Thoracic aorta (tissue), 2 donors: ENCODE results near the gene GPR153. TPM values are rescaled to one million over a fixed set of nuclear protein-coding genes. Genes with fewer than 3 reads are reported as not detected.
A peak's percentile ranks its signal among the peaks of the same experiment; 100 is the strongest.

Experiments used
- ATAC-seq: fragments of 150-250 bp; one replicate; pipeline ENCODE4 v1.8.0; 2017; ENCODE audit warnings: low read depth; ENCODE audit not compliant: insufficient number of reproducible peaks, low FRiP score
- DNase-seq: peaks from one replicate; pipeline ENCODE4 v3.0.0-alpha.2; 2020; ENCODE audit warnings: low spot score
- H3K27ac ChIP-seq, 2 donors: fragments of 200-600 bp; sonication (generic); 1 replicate in 1 of 2; 2 replicates in 1 of 2; pipeline ENCODE4 v1.5.1; 2016; ENCODE audit warnings: mild to moderate bottlenecking in 2 of 2, moderate library complexity in 2 of 2
- H3K27me3 ChIP-seq: fragments of 200-600 bp; sonication (generic); replicated peaks from 2 replicates; pipeline ENCODE4 v1.6.0; 2016; ENCODE audit warnings: mild to moderate bottlenecking; ENCODE audit not compliant: insufficient read depth
- H3K36me3 ChIP-seq: fragments of 200-600 bp; sonication (generic); one replicate; pipeline ENCODE4 v1.5.1; 2016
- H3K4me1 ChIP-seq, 2 donors: fragments of 200-600 bp; sonication (generic); 1 replicate in 1 of 2; 2 replicates in 1 of 2; pipeline versions ENCODE4 v1.5.1 to v1.6.0; 2016; ENCODE audit warnings: low read depth in 2 of 2, mild to moderate bottlenecking in 1 of 2; ENCODE audit not compliant: control insufficient read depth in 1 of 2
- H3K4me3 ChIP-seq: fragments of 200-600 bp; sonication (generic); 2 replicates; pipeline ENCODE4 v1.5.1; 2016; ENCODE audit warnings: mild to moderate bottlenecking
- H3K9me3 ChIP-seq: fragments of 200-600 bp; sonication (generic); 2 replicates; pipeline ENCODE4 v1.5.1; 2016
- CTCF ChIP-seq: fragments of 200-600 bp; sonication (generic); IDR thresholded peaks from one replicate; pipeline ENCODE4 v1.5.1; 2019; ENCODE audit warnings: antibody characterized with exemption
- total RNA-seq, 2 donors: library from RNA; depleted of rRNA; stranded (reverse); fragments of >200 nt; gene quantifications; one replicate each; pipeline versions ENCODE4 v1.1.0 to v1.2.3, GENCODE V29; 2016

The GPR153 gene
- total RNA-seq, 2 donors from 2014 or later, result 4.6 to 4.7 TPM

DNA sequence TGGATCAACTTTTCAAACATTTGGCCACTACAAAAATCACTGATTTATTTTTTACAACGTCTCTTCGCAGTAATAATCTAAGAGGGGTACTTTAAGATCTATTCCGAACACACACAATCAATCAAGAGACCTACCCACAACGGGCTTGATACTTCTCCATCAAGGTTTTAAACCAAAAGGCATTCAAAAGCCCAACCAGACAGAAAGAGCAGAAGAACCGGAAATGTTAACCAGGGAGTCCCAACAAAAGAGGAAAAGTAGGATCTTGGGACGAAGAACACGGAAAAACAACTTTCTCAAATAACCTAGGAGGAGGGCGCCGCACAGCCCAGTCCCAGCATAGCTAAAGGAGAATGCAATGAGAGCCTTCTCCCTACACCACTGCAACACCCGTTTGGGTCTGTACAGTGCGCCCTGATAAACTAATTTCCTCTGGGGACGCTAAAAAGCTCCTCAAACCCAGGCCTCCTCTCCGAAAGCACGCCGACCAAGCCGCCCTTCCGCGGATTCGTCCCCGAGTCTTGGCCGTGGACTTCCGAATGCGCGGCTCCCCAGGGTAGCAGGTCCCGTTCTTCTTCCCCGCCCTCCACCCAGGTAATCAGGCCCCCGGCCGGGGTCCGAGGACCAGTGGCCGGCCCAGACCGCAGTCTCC, 62.1 kb downstream of the GPR153 start:
- ATAC-seq (no peak), DNase-seq (no peak)
- no peak for TF ChIP-seq CTCF
- Histone ChIP-seq H3K9me3 (no peaks in the 10 kb centered on the region), H3K27ac (peak overlapping the region; percentile 51 to 61), H3K27me3 (no peaks in the 10 kb centered on the region), H3K4me3 (peak overlapping the region; percentile 86), H3K4me1 (peaks cover 14 to 29% of the 10 kb centered on the region in 2 donors), H3K36me3 (peaks cover 17% of the 10 kb centered on the region)

DNA sequence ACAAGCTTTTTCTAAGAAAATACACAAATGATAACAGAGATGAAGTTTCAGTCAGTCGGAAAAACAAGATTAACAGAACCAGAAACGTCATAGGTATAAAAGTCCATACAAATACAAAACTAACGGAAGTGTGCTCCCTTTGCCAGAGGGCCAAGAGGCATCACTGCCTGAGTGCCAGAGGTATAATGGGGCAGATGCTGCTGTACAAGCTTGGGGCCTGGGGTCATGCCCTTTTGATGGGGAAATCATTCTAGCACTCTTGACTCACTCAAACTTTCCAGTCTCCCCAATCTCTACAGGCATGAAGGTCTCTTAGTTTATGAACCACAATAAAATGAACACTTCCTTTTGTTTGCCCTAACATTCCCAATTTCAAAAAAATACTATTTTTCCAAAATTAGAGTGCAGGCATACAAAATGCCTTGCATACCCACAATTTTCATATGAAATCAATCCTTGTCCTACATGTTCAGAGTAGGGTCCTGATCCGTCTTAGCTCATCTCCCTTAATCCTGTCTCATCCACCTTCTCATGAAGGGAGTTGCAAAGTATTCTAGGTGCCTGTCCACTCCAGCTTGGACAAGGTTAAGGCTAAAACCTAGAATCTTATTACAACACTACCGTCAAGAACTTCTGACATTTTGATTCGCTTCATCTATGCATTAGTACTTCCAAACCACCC, 63.0 kb downstream of the GPR153 start:
- peaks cover 14 to 29% of the 10 kb centered on the region in 2 donors for H3K4me1 ChIP-seq
- no peak for TF ChIP-seq CTCF
- no peak for ATAC-seq
- peak overlapping the region; percentile 86 for H3K4me3 ChIP-seq
- no peaks in the 10 kb centered on the region for H3K27me3 ChIP-seq
- no peaks in the 10 kb centered on the region for H3K9me3 ChIP-seq
- peaks cover 26% of the 10 kb centered on the region for H3K36me3 ChIP-seq
- DNase-seq, result no peak
- no peak overlapping the region for H3K27ac ChIP-seq

Other genes starting within 250 kb of the GPR153 start
- 10 to 100 TPM; 14.0 to 36.1 TPM for gene KCNAB2, start 215.2 kb downstream of the GPR153 start, total RNA-seq
- gene CHD5, start 80.8 kb downstream of the GPR153 start, total RNA-seq, result 1 to 10 TPM; 1.1 to 3.2 TPM
- gene RPL22, start 61.5 kb downstream of the GPR153 start, total RNA-seq, result 100 to 1,000 TPM in 1 of 2 donors, 10 to 100 TPM in 1; 80.4 to 130 TPM
- 10 to 100 TPM; 30.5 to 50.1 TPM for gene RNF207, start 55.0 kb downstream of the GPR153 start, total RNA-seq
- gene ICMT, start 25.1 kb downstream of the GPR153 start, total RNA-seq, result 10 to 100 TPM; 65.3 to 90.0 TPM
- gene HES3, start 16.9 kb downstream of the GPR153 start, total RNA-seq, result not detected
- 10 to 100 TPM; 23.7 to 33.0 TPM for gene ACOT7, start 132.7 kb upstream of the GPR153 start, total RNA-seq
- not detected for gene HES2, start 158.8 kb upstream of the GPR153 start, total RNA-seq
- not detected for gene ESPN, start 163.7 kb upstream of the GPR153 start, total RNA-seq
- 10 to 100 TPM in 1 of 2 donors, 1 to 10 TPM in 1; 9.5 to 48.2 TPM for gene TNFRSF25, start 205.1 kb upstream of the GPR153 start, total RNA-seq
- 10 to 100 TPM; 23.4 to 32.9 TPM for gene PLEKHG5, start 230.6 kb upstream of the GPR153 start, total RNA-seq